HG03558 (cell line): ENCODE data around the gene FLRT2.

Source experiments
- ATAC-seq: cut with Tn5 transposase; IDR thresholded peaks from one replicate; pipeline ENCODE4 v1.9.1; 2021; ENCODE audit warnings: moderate number of reproducible peaks; ENCODE audit not compliant: unreplicated experiment; ENCODE audit errors: extremely low read depth

Gene FLRT2

DNA sequence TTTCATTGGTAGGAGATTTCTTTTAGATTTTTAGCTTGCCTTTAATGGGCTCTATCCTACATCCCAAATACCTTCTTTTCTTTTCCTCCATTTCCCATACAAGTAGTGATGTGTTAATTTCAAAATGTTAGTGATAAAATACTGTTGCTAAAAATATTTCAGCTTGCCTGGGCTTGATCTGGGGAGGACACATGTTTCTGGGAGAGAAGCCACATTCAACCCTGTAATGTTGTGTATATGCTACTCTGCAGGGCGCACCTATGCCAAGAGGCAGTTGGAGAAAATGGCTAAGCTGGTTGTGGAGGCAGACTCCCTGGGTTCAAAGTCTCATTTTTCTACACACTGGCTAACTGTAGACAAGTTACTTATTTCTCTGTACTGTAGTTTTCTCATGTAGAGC, 26.3 kb downstream of the FLRT2 start:
- no peak for ATAC-seq

- ATAC-seq, result no peak
These were observed 28.6 kb downstream of the FLRT2 start for GRCh38 chr14:85558505-85558904.

- ATAC-seq, result no peak
These were observed 32.7 kb downstream of the FLRT2 start for GRCh38 chr14:85562630-85563029.

- ATAC-seq, result no peak
These were observed 35.0 kb downstream of the FLRT2 start for GRCh38 chr14:85564841-85565527.

GRCh38 chr14:85565862-85566296, 35.9 kb downstream of the FLRT2 start:
- no peak for ATAC-seq

DNA sequence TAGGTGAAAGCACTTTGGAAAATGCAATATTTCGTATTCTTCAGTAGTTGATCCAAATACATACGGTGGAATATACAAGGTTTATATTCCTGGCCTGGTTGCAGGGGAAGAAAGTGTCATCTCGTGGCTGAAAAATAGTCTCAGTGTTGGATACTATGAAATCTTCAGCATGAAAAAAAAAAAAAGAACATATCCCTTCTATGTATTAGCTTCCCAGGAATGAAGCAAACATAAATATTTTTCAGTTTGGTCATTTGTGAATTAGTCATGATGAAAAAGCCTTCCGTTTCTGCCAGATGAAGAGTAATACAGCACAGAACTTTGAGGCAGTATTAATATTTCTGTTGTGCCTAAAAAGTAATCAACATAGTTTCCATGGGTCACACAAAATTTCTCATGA, 36.7 kb downstream of the FLRT2 start:
- ATAC-seq, result no peak

- ATAC-seq, result no peak
These were observed 42.1 kb downstream of the FLRT2 start for GRCh38 chr14:85572011-85572410.

DNA sequence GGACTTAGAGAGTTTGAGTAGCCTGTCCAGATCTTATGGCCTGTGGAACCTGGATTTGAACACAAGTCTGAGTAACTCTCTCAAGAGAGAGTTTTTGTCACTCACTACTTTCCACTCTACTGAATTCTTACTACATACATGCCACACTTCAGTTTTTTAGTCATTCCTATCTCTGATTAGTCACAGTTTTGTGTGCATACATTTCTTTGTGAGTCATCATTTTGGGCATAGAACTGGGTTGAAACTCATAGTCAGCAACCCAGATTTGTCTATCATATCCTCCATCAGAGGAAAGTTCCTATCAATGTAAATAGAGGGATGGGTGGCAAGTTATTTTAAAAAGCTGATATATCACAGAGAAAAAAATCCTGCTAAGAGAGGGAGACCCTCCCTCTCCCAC, 42.9 kb downstream of the FLRT2 start:
- no peak for ATAC-seq

GRCh38 chr14:85573406-85573805, 43.5 kb downstream of the FLRT2 start:
- no peak for ATAC-seq

- no peak for ATAC-seq
These were observed 45.1 kb downstream of the FLRT2 start for GRCh38 chr14:85574853-85575616.

DNA sequence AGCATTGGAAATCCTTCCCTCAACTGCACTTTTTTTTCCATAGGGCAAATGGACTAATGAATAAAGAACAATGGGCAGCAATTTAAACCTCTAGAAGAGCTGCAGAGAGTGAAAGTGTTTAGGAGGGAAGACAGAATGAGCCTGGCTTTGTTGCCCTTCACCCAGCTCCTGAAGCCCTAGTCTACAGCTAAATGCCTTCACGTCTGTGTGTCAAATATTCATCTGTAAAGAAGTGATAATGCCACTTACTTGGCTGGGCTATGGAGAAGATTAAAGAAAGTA, 45.6 kb downstream of the FLRT2 start:
- ATAC-seq, result no peak

DNA sequence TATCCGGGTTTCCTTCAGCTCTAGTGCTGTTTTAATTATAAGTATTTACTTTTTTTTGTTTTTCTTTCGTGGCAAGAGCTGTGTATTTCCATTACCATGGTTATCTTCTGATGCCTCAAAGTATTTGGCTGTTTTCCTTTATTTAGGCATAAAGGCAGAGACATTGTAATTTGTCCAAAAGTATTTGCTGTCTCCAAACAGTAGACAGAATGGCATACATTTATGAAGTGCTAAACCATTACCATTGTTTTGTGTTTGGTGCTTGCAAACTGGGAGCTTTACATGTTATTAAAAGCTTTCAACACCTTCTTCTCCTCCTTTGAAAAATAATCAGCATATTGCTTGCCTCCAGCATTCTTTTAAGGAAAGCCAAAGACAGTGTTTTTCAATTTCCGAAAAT, 46.3 kb downstream of the FLRT2 start:
- ATAC-seq, result no peak

DNA sequence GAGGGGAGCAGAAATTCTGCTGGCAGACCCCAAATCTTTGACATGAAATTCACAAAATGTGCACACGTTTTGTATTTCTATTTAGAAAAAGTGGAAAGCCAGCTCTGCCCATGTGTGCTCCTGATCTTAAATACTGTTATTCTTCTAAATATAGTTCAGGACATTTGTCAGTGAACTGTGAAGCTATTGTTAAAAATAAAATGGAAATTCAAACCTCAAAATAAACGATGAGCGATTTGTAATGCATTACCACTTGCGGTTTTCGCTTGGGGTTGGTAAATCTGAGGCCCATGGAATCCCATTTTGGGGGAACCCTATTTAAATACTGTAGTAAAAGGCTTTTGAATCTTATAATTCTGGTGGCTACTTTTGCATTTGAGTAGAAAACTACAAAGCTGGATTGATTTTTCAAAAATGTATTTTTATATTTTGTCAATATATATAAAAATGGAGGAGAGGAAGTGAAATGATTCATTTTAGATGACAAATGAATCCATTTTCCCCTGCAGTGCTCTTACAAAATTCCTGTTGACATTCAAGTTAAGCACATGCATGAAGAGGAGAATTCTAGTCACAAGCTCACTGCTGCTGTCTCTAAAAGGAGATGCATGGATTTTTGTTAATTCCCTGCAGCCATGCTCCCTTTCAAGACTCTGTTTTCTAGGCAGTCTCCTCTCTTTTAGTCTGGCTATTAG, 47.1 kb downstream of the FLRT2 start:
- no peak for ATAC-seq

- ATAC-seq, result no peak
These were observed 47.7 kb downstream of the FLRT2 start for GRCh38 chr14:85577543-85578114.

GRCh38 chr14:85578357-85578756, 48.4 kb downstream of the FLRT2 start:
- ATAC-seq, result no peak

DNA sequence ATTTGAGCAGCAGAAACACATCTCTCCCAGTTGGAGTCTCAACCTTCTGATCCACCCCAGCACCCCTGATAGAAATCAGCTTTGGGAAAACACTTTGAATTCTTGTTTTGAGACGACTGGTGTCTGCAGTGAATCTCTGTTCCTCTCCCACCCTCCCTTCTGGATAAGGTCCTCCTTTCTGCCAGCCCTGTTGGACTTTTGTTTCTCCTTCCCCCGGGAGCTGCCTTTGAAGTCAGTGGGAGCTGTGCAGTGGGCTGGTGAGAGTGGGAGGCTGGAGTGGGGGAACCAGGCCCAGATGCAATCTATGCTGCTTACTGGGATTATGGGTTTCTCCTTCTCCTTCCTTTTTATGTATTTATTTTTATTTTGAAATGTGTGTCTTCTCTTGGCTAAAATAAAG, 49.0 kb downstream of the FLRT2 start:
- no peak for ATAC-seq

- no peak for ATAC-seq
These were observed 50.0 kb downstream of the FLRT2 start for GRCh38 chr14:85579942-85580341.

GRCh38 chr14:85580536-85581140, 50.7 kb downstream of the FLRT2 start:
- ATAC-seq, result no peak

DNA sequence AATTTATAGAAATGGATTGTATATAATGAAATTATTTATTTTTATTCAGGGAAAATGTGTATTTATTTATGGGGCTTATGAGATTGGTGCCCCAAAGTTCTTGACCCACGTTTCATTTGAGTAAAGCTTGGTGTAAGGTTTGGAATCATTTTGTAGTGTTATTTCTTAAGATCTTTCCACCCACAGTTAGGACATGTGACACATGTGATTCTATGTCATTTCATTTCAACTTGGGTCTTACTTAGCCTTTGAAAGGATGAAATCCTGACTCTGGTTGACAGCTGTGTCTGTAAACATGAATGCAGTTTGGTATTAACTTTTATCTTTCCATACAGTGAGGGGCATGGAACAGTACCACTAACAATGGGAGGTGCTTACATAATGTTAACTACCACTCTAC, 51.7 kb downstream of the FLRT2 start:
- ATAC-seq, result no peak

DNA sequence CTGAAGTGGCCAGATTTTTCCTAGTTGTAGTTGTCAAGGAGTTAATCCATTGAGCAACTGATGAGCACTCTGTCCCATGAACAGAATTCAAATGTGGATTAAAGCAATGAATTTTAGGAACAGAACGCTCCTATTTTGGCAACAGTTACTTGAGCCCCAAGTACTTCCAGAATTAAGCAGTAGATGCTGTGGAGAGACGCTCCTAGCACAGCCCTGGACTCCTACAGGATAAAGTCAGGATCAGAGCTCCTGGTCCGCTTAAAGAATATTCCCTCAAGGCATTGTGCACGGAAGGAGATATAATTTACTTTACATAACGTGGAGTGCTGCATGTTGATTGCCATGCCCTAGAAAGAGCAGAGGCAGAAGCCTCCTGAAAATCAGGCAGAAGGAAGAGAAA, 53.4 kb downstream of the FLRT2 start:
- no peak for ATAC-seq

- no peak for ATAC-seq
These were observed 54.5 kb downstream of the FLRT2 start for GRCh38 chr14:85584481-85584880.
